ENCODE results near the gene RRM1. TPM values are rescaled to one million over a fixed set of nuclear protein-coding genes. Genes with fewer than 3 reads are reported as not detected.
A peak's percentile ranks its signal among the peaks of the same experiment; 100 is the strongest.

Gene RRM1
- total and polyA plus RNA-seq, 2 of the 13 experiments (the other 11 are each of a cell fraction or from before 2014, with no cell fraction given) = 17.3 to 108 TPM

DNA sequence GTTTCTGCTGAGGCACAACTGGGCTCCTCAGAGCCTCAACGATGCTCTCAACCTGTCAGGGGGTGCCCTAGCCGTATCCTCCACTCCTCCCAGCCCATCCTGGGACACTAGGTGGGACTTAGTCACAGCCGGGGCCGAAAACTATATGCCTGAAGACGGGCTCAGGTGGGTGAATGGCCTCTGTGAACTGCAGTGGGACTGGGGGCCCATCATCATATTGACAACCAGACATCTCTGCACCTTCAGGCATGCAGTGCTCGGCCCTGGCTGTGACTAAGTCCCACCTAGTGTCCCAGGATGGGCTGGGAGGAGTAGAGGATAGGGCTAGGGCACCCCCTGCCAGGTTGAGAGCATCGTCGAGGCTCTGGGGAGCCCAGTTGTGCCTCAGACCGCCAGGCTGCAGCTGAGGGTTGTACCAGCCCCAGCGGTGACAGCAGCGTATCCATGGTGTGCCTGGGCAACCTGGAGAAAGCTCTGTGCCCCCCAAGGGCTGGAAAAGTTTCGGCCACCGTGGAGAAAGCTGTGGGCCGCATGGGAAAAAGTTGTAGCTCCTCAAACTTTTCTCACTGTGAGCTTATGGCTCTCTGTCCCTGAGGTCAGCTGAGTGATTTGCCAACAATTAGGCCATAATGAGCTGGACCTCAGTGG is 88.9 kb downstream of the RRM1 start (continued):
- TF ChIP-seq, protein P1, sequence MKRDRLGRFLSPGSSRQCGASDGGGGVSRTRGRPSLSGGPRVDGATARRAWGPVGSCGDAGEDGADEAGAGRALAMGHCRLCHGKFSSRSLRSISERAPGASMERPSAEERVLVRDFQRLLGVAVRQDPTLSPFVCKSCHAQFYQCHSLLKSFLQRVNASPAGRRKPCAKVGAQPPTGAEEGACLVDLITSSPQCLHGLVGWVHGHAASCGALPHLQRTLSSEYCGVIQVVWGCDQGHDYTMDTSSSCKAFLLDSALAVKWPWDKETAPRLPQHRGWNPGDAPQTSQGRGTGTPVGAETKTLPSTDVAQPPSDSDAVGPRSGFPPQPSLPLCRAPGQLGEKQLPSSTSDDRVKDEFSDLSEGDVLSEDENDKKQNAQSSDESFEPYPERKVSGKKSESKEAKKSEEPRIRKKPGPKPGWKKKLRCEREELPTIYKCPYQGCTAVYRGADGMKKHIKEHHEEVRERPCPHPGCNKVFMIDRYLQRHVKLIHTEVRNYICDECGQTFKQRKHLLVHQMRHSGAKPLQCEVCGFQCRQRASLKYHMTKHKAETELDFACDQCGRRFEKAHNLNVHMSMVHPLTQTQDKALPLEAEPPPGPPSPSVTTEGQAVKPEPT (CRISPR knock-in tag; IDR thresholded peaks at IDR 0.05; ENCODE audit: low read depth) = no peak
- no peak for TF ChIP-seq REXO4 (CRISPR knock-in tag; IDR thresholded peaks at IDR 0.05; ENCODE audit: borderline replicate concordance)

DNA sequence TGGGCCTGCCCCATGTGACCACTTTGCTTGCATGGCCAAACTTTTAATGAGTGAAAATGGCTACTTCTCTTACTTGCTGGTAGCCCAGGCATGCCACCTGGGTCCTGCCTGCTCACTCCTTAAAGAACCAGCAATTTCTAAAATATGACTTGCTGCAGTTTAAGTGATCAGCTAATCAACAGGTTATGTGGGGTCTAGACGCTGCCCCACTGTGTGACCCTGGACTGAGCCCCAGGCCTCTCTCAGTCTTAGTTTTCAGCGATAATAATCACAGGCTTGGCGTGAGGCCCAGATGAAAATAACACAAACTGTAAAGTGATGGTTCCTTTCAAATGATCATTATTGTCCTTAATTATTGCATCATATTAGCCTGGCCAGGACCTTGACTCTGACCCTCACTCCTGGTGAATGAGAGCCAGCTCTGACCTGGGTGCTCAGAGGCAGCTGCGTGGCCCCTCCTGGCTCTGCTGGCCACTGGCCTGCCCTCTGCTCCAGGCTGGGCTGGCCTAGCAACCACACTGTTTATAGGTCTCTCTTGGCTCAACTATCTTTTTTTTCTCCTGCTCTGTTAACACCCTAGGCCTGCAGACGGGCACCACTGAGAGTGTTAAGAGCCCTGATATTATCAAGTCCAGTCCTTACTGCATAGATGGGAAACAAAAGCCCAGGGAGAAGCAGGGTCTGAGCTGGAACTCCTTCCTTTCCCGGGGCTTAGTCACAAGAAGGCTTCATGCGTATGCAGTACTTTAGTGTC is 89.7 kb downstream of the RRM1 start:
- BruUV-seq (replicated peaks) = no TSS peak
- Histone ChIP-seq H4K20me1 (ENCODE audit: insufficient read depth, low read length) (no peaks in the 10 kb centered on the region), H3K9me3 (ENCODE audit: low read length) (no peaks in the 10 kb centered on the region), H2AFZ (ENCODE audit: low read length) (no peak overlapping the region), H3K79me2 (ENCODE audit: insufficient read depth, low read length) (no peaks in the 10 kb centered on the region), H3K4me1 (ENCODE audit: insufficient read depth, low read length) (peaks cover 5% of the 10 kb centered on the region; the same call in 1 of the 2 replicates), H3K27ac (ENCODE audit: extremely low read length, insufficient read depth, low read length) (no peak overlapping the region), H3K4me3 (replicated peaks in 1 of 3; ENCODE audit: insufficient read depth in 1 of 3, low read depth in 2 of 3, low read length in 3 of 3) (no peak overlapping the region), H3K27me3 (ENCODE audit: control insufficient read depth in 1 of 2, insufficient read depth in 2 of 2, low read length in 2 of 2) (peaks cover 6 to 41% of the 10 kb centered on the region in 2 experiments; a peak in 3 of 5 replicates), H3K9ac (ENCODE audit: insufficient read depth, low read depth, low read length) (no peak overlapping the region), H3K4me2 (ENCODE audit: low read depth, low read length) (no peak overlapping the region), H3K36me3 (replicated peaks in 1 of 2; ENCODE audit: control insufficient read depth in 1 of 2, insufficient read depth in 2 of 2, low read length in 2 of 2) (no peaks in the 10 kb centered on the region)
- FAIRE-seq (no peak), ATAC-seq (no peak), DNase-seq (ENCODE audit: low spot score) (no peak)
- intact Hi-C loops (cut with micrococcal nuclease; ENCODE audit: unreplicated experiment) (no loop called here), in situ Hi-C loops (cut with HindIII; ENCODE audit: extremely low pct_ligation_motif_present, low pct_unique_long_range_greater_than_20kb) (loop anchor here (10.0 kb wide), 1 partner anchor 820 kb away; no protein-coding TSS in a partner anchor)
- CTCF ChIA-PET (ENCODE audit: low intra/inter-chr PET ratio, low total read pairs) = no interaction called here
- WGBS (ENCODE audit: low lambda C conversion rate) = 13% methylated on average over 6 of the region's 7 CpGs
- POLR2A ChIA-PET = no interaction called here
- TF ChIP-seq CEBPB (IDR thresholded peaks at IDR 0.05; ENCODE audit: borderline replicate concordance, low read depth, low read length) = peak; percentile 76
- TF ChIP-seq, protein P2, sequence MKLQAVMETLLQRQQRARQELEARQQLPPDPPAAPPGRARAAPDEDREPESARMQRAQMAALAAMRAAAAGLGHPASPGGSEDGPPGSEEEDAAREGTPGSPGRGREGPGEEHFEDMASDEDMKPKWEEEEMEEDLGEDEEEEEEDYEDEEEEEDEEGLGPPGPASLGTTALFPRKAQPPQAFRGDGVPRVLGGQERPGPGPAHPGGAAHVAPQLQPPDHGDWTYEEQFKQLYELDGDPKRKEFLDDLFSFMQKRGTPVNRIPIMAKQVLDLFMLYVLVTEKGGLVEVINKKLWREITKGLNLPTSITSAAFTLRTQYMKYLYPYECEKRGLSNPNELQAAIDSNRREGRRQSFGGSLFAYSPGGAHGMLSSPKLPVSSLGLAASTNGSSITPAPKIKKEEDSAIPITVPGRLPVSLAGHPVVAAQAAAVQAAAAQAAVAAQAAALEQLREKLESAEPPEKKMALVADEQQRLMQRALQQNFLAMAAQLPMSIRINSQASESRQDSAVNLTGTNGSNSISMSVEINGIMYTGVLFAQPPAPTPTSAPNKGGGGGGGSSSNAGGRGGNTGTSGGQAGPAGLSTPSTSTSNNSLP (IDR thresholded peaks at IDR 0.05; ENCODE audit: low read depth, low read length) = no peak
- TF ChIP-seq, protein P3, sequence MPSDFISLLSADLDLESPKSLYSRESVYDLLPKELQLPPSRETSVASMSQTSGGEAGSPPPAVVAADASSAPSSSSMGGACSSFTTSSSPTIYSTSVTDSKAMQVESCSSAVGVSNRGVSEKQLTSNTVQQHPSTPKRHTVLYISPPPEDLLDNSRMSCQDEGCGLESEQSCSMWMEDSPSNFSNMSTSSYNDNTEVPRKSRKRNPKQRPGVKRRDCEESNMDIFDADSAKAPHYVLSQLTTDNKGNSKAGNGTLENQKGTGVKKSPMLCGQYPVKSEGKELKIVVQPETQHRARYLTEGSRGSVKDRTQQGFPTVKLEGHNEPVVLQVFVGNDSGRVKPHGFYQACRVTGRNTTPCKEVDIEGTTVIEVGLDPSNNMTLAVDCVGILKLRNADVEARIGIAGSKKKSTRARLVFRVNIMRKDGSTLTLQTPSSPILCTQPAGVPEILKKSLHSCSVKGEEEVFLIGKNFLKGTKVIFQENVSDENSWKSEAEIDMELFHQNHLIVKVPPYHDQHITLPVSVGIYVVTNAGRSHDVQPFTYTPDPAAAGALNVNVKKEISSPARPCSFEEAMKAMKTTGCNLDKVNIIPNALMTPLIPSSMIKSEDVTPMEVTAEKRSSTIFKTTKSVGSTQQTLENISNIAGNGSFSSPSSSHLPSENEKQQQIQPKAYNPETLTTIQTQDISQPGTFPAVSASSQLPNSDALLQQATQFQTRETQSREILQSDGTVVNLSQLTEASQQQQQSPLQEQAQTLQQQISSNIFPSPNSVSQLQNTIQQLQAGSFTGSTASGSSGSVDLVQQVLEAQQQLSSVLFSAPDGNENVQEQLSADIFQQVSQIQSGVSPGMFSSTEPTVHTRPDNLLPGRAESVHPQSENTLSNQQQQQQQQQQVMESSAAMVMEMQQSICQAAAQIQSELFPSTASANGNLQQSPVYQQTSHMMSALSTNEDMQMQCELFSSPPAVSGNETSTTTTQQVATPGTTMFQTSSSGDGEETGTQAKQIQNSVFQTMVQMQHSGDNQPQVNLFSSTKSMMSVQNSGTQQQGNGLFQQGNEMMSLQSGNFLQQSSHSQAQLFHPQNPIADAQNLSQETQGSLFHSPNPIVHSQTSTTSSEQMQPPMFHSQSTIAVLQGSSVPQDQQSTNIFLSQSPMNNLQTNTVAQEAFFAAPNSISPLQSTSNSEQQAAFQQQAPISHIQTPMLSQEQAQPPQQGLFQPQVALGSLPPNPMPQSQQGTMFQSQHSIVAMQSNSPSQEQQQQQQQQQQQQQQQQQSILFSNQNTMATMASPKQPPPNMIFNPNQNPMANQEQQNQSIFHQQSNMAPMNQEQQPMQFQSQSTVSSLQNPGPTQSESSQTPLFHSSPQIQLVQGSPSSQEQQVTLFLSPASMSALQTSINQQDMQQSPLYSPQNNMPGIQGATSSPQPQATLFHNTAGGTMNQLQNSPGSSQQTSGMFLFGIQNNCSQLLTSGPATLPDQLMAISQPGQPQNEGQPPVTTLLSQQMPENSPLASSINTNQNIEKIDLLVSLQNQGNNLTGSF (CRISPR knock-in tag; IDR thresholded peaks at IDR 0.05) = no peak
- TF ChIP-seq ZFX (CRISPR knock-in tag; IDR thresholded peaks at IDR 0.05; ENCODE audit: low read depth) = no peak

Measured in HepG2 (cell line).